WTC11 (cell line): Measurements from ENCODE around the gene KLRF1. TPM values are rescaled to one million over a fixed set of nuclear protein-coding genes. Genes with fewer than 3 reads are reported as not detected.

ENCODE experiments used
- ATAC-seq: fragments of 200-7000 bp; cut with Tn5 transposase; 2 replicates; pipeline ENCODE4 v1.10.0; 2021; ENCODE audit warnings: mild to moderate bottlenecking, moderate library complexity
- CTCF ChIA-PET: fragments of 300-600 bp; sonication (Branson Sonifier 250); formaldehyde crosslinking; loops from one replicate; lab custom pipeline; 2021; ENCODE audit warnings: antibody characterized with exemption; lab: Charles Lee
- POLR2A ChIA-PET: fragments of 350-600 bp; sonication (Branson Sonifier 250); formaldehyde crosslinking; loops from one replicate; lab custom pipeline; 2021; ENCODE audit warnings: antibody characterized with exemption; lab: Charles Lee
- DNase-seq: peaks from one replicate; pipeline ENCODE4 v3.0.0; 2021; ENCODE audit warnings: low spot score
- H3K27ac Mint-ChIP-seq: 2 replicates; pipeline ENCODE4 v1.8.0; 2021; ENCODE audit warnings: mixed read lengths
- H3K27me3 Mint-ChIP-seq: 2 replicates; pipeline ENCODE4 v1.8.0; 2021; ENCODE audit warnings: low read depth, mild to moderate bottlenecking, moderate library complexity, mixed read lengths
- H3K36me3 Mint-ChIP-seq: 2 replicates; pipeline ENCODE4 v1.8.0; 2021; ENCODE audit warnings: mixed read lengths
- H3K4me1 Mint-ChIP-seq: 2 replicates; pipeline ENCODE4 v1.8.0; 2022; ENCODE audit warnings: mixed read lengths
- H3K4me3 Mint-ChIP-seq: 2 replicates; pipeline ENCODE4 v1.8.0; 2021; ENCODE audit warnings: mild to moderate bottlenecking, moderate library complexity, mixed read lengths
- H3K9me3 Mint-ChIP-seq: 2 replicates; pipeline ENCODE4 v1.8.0; 2021; ENCODE audit warnings: mixed read lengths
- AFF4 ChIP-seq: sonication (generic); formaldehyde crosslinking; IDR thresholded peaks from 2 replicates; pipeline ENCODE4 v1.8.1; 2023; ENCODE audit warnings: mild to moderate bottlenecking, missing genetic modification reagents, borderline replicate concordance
- CDX4 ChIP-seq: fragments of 250-450 bp; sonication (Bioruptor Pico); IDR thresholded peaks from 2 replicates; pipeline ENCODE4 v1.9.0; 2021; ENCODE audit warnings: moderate library complexity, mild to moderate bottlenecking, inconsistent platforms, borderline replicate concordance
- EMX1 ChIP-seq: fragments of 250-450 bp; sonication (Bioruptor Pico); IDR thresholded peaks from 2 replicates; pipeline ENCODE4 v1.8.0; 2021; ENCODE audit warnings: mild to moderate bottlenecking
- ESRRA ChIP-seq: sonication (generic); formaldehyde crosslinking; IDR thresholded peaks from 2 replicates; pipeline ENCODE4 v1.8.1; 2022; ENCODE audit warnings: mild to moderate bottlenecking, missing genetic modification reagents, borderline replicate concordance
- FOXJ3 ChIP-seq: sonication (generic); formaldehyde crosslinking; IDR thresholded peaks from 2 replicates; pipeline ENCODE4 v1.9.0; 2021; ENCODE audit warnings: missing genetic modification reagents, mild to moderate bottlenecking, borderline replicate concordance
- FOXP1 ChIP-seq: sonication (generic); formaldehyde crosslinking; IDR thresholded peaks from 2 replicates; pipeline ENCODE4 v1.8.0; 2022; ENCODE audit warnings: missing genetic modification reagents, mild to moderate bottlenecking, moderate library complexity, borderline replicate concordance
- GABPB1 ChIP-seq: sonication (generic); formaldehyde crosslinking; IDR thresholded peaks from 2 replicates; pipeline ENCODE4 v1.8.1; 2023; ENCODE audit warnings: mild to moderate bottlenecking, missing genetic modification reagents
- GRHL2 ChIP-seq: fragments of 250-450 bp; sonication (Bioruptor Pico); IDR thresholded peaks from 2 replicates; pipeline ENCODE4 v1.8.0; 2022; ENCODE audit warnings: mild to moderate bottlenecking, moderate library complexity; ENCODE audit not compliant: insufficient replicate concordance, severe bottlenecking
- HMGXB4 ChIP-seq: sonication (generic); formaldehyde crosslinking; IDR thresholded peaks from 2 replicates; pipeline ENCODE4 v1.8.1; 2023; ENCODE audit warnings: mild to moderate bottlenecking, moderate library complexity, missing genetic modification reagents
- KAT7 ChIP-seq: sonication (generic); formaldehyde crosslinking; IDR thresholded peaks from 2 replicates; pipeline ENCODE4 v1.8.1; 2023; ENCODE audit warnings: missing genetic modification reagents, mild to moderate bottlenecking, borderline replicate concordance
- NFE2L1 ChIP-seq: sonication (generic); formaldehyde crosslinking; IDR thresholded peaks from 2 replicates; pipeline ENCODE4 v1.8.1; 2023; ENCODE audit warnings: missing genetic modification reagents
- NR1H2 ChIP-seq: sonication (generic); formaldehyde crosslinking; IDR thresholded peaks from 2 replicates; pipeline ENCODE4 v1.9.0; 2021; ENCODE audit warnings: mild to moderate bottlenecking, moderate library complexity, missing genetic modification reagents
- NR2C2 ChIP-seq: sonication (generic); formaldehyde crosslinking; IDR thresholded peaks from 2 replicates; pipeline ENCODE4 v1.8.0; 2022; ENCODE audit warnings: mild to moderate bottlenecking, missing genetic modification reagents
- OVOL2 ChIP-seq: fragments of 250-450 bp; sonication (Bioruptor Pico); IDR thresholded peaks from 2 replicates; pipeline ENCODE4 v1.9.0; 2021; ENCODE audit warnings: mild to moderate bottlenecking, borderline replicate concordance
- SMAD3 ChIP-seq: sonication (generic); formaldehyde crosslinking; IDR thresholded peaks from 2 replicates; pipeline ENCODE4 v1.8.0; 2022; ENCODE audit warnings: missing genetic modification reagents, mild to moderate bottlenecking, borderline replicate concordance
- SMAD4 ChIP-seq: sonication (generic); formaldehyde crosslinking; IDR thresholded peaks from 2 replicates; pipeline ENCODE4 v1.8.0; 2022; ENCODE audit warnings: mild to moderate bottlenecking, missing genetic modification reagents
- TP53 ChIP-seq: sonication (generic); formaldehyde crosslinking; IDR thresholded peaks from 2 replicates; pipeline ENCODE4 v1.8.1; 2023; ENCODE audit warnings: mild to moderate bottlenecking, missing genetic modification reagents
- ZNF138 ChIP-seq: sonication (generic); formaldehyde crosslinking; conservative IDR thresholded peaks from 2 replicates; pipeline ENCODE4 v1.8.1; 2022; ENCODE audit warnings: mild to moderate bottlenecking, moderate library complexity, missing genetic modification reagents
- ZNF219 ChIP-seq: sonication (generic); formaldehyde crosslinking; IDR thresholded peaks from 2 replicates; pipeline ENCODE4 v1.8.0; 2023; ENCODE audit warnings: missing genetic modification reagents, mild to moderate bottlenecking, borderline replicate concordance
- ZNF263 ChIP-seq: sonication (generic); formaldehyde crosslinking; IDR thresholded peaks from 2 replicates; pipeline ENCODE4 v1.8.1; 2022; ENCODE audit warnings: low read depth, mild to moderate bottlenecking, moderate library complexity, missing genetic modification reagents
- total RNA-seq: library from RNA; stranded (reverse); gene quantifications from 3 replicates; pipeline ENCODE4 v1.2.3, GENCODE V29; 2021
- TF ChIP-seq, protein P1 (sequence below): sonication (generic); formaldehyde crosslinking; IDR thresholded peaks from 2 replicates; pipeline ENCODE4 v1.8.0; 2022; ENCODE audit warnings: missing genetic modification reagents
- TF ChIP-seq, protein P2 (sequence below): sonication (generic); formaldehyde crosslinking; IDR thresholded peaks from 2 replicates; pipeline ENCODE4 v1.8.0; 2022; ENCODE audit warnings: mild to moderate bottlenecking, missing genetic modification reagents

Gene KLRF1
- total RNA-seq, 1 experiment from 2014 or later, result not detected

DNA sequence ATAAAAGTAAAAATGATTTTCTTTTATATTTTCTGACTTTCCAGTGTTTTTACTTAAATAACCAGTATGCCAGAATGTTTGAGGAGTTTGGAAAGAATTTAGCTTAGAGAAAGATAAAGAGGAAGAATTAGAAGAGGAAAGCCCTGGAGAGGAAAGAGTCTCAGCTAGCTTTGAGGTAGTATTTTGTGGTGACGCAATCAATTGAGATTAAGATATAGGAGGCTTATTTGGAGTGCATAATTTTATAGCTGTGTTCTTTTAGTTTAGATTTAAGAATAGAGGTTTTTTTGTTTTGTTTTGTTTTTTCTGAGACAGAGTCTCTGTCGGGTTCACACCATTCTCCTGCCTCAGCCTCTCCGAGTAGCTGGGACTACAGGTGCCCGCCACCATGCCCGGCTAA lies 23.8 kb downstream of the KLRF1 start (continued):
- no peak for TF ChIP-seq SMAD4 (CRISPR knock-in tag)
- no peak for TF ChIP-seq FOXP1 (CRISPR knock-in tag)
- TF ChIP-seq, protein P1, sequence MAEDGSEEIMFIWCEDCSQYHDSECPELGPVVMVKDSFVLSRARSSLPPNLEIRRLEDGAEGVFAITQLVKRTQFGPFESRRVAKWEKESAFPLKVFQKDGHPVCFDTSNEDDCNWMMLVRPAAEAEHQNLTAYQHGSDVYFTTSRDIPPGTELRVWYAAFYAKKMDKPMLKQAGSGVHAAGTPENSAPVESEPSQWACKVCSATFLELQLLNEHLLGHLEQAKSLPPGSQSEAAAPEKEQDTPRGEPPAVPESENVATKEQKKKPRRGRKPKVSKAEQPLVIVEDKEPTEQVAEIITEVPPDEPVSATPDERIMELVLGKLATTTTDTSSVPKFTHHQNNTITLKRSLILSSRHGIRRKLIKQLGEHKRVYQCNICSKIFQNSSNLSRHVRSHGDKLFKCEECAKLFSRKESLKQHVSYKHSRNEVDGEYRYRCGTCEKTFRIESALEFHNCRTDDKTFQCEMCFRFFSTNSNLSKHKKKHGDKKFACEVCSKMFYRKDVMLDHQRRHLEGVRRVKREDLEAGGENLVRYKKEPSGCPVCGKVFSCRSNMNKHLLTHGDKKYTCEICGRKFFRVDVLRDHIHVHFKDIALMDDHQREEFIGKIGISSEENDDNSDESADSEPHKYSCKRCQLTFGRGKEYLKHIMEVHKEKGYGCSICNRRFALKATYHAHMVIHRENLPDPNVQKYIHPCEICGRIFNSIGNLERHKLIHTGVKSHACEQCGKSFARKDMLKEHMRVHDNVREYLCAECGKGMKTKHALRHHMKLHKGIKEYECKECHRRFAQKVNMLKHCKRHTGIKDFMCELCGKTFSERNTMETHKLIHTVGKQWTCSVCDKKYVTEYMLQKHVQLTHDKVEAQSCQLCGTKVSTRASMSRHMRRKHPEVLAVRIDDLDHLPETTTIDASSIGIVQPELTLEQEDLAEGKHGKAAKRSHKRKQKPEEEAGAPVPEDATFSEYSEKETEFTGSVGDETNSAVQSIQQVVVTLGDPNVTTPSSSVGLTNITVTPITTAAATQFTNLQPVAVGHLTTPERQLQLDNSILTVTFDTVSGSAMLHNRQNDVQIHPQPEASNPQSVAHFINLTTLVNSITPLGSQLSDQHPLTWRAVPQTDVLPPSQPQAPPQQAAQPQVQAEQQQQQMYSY (CRISPR knock-in tag), result no peak

GRCh38 chr12:9851927-9852326 lies 24.6 kb downstream of the KLRF1 start:
- DNase-seq, result no peak
- Mint-ChIP-seq H3K9me3 (0 out of 2 replicates have a peak, but pooled peaks cover 5% of the 10 kb centered on the region), H3K27ac (no peak overlapping the region), H3K4me1 (peaks cover 32% of the 10 kb centered on the region), H3K4me3 (no peak overlapping the region), H3K27me3 (peaks cover 8% of the 10 kb centered on the region), H3K36me3 (no peaks in the 10 kb centered on the region)
- TF ChIP-seq EMX1 (no peak), SMAD3 (CRISPR knock-in tag) (no peak), NR1H2 (CRISPR knock-in tag) (no peak), KAT7 (CRISPR knock-in tag) (no peak)
- ChIA-PET POLR2A (no interaction called here), CTCF (interaction anchor here (0.6 to 2.1 kb wide), 3 partner anchors 38 to 109 kb away, joined by 3 to 6 read pairs (median 3); no protein-coding TSS in a partner anchor)
- no peak for ATAC-seq

- Mint-ChIP-seq H3K27ac (no peak overlapping the region), H3K4me3 (no peak overlapping the region), H3K36me3 (no peaks in the 10 kb centered on the region), H3K4me1 (peaks cover 32% of the 10 kb centered on the region), H3K9me3 (no peaks in the 10 kb centered on the region), H3K27me3 (no peaks in the 10 kb centered on the region)
- ChIA-PET CTCF (interaction anchor here (2.0 kb wide), 1 partner anchor 113 kb away, joined by 5 read pairs; no protein-coding TSS in a partner anchor), POLR2A (no interaction called here)
- DNase-seq (no peak), ATAC-seq (no peak)
- TF ChIP-seq AFF4 (CRISPR knock-in tag), result no peak
- TF ChIP-seq GRHL2 (CRISPR knock-in tag), result no peak
- TF ChIP-seq ESRRA (CRISPR knock-in tag), result no peak
- TF ChIP-seq NFE2L1, result no peak
- no peak for TF ChIP-seq OVOL2 (CRISPR knock-in tag)
- TF ChIP-seq KAT7 (CRISPR knock-in tag), result no peak
- TF ChIP-seq, protein P2, sequence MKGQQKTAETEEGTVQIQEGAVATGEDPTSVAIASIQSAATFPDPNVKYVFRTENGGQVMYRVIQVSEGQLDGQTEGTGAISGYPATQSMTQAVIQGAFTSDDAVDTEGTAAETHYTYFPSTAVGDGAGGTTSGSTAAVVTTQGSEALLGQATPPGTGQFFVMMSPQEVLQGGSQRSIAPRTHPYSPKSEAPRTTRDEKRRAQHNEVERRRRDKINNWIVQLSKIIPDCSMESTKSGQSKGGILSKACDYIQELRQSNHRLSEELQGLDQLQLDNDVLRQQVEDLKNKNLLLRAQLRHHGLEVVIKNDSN (CRISPR knock-in tag), result no peak
- TF ChIP-seq FOXJ3, result no peak
- no peak for TF ChIP-seq HMGXB4
- TF ChIP-seq ZNF138 (CRISPR knock-in tag), result no peak
- no peak for TF ChIP-seq NR2C2 (CRISPR knock-in tag)
- no peak for TF ChIP-seq ZNF219 (CRISPR knock-in tag)
- TF ChIP-seq ZNF263, result no peak
- TF ChIP-seq TP53, result no peak
- TF ChIP-seq GABPB1 (CRISPR knock-in tag), result no peak
- TF ChIP-seq CDX4 (CRISPR knock-in tag), result no peak
- no peak for TF ChIP-seq NR1H2 (CRISPR knock-in tag)
Measured at GRCh38 chr12:9856151-9856550, 28.9 kb downstream of the KLRF1 start.
